H1 (cell line): ENCODE measurements around the gene ACAP2. TPM values are rescaled to one million over a fixed set of nuclear protein-coding genes. Genes with fewer than 3 reads are reported as not detected.

Experiments
- CTCF ChIA-PET: fragments of 300-600 bp; sonication (Branson Sonifier 250); formaldehyde crosslinking; loops from one replicate; lab custom pipeline; 2021; ENCODE audit not compliant: partially characterized antibody; lab: Charles Lee
- POLR2A ChIA-PET: fragments of 300-600 bp; sonication (Branson Sonifier 250); formaldehyde crosslinking; loops from one replicate; lab custom pipeline; 2021; ENCODE audit warnings: inconsistent platforms; ENCODE audit not compliant: partially characterized antibody; lab: Charles Lee
- DNase-seq, 2 experiments: peaks; one replicate each; pipeline versions ENCODE4 v3.0.0 to v3.0.0-alpha.2; 2010 to 2022; ENCODE audit warnings: low spot score in 2 of 2, low read depth in 1 of 2, mixed read lengths in 1 of 2
- FAIRE-seq: peaks from 2 replicates; lab custom pipeline; 2011; peaks lifted over from hg19 to GRCh38; lab: Jason Lieb, UNC
- H2AFZ ChIP-seq: 2 replicates; pipeline ENCODE4 v1.8.1; 2012; ENCODE audit warnings: low read length, inconsistent platforms
- H2AK5ac ChIP-seq: 2 replicates; pipeline ENCODE4 v1.6.1; 2013; ENCODE audit warnings: low read depth, low read length
- H2BK120ac ChIP-seq: replicated peaks from 2 replicates; pipeline ENCODE3; 2013; ENCODE audit warnings: low read depth, low read length, inconsistent platforms
- H2BK12ac ChIP-seq: 2 replicates; pipeline ENCODE4 v1.6.1; 2013; ENCODE audit warnings: low read depth, low read length
- H2BK15ac ChIP-seq: 2 replicates; pipeline ENCODE4 v1.6.1; 2013; ENCODE audit warnings: low read length
- H2BK20ac ChIP-seq: 2 replicates; pipeline ENCODE4 v1.6.1; 2013; ENCODE audit warnings: low read length
- H2BK5ac ChIP-seq: 2 replicates; pipeline ENCODE4 v1.6.1; 2013; ENCODE audit warnings: low read depth, low read length
- H3K14ac ChIP-seq: 2 replicates; pipeline ENCODE4 v1.6.1; 2013; ENCODE audit warnings: inconsistent platforms; ENCODE audit not compliant: insufficient read length
- H3K18ac ChIP-seq: 2 replicates; pipeline ENCODE4 v1.6.1; 2013; ENCODE audit warnings: low read length; ENCODE audit errors: extremely low read depth
- H3K23ac ChIP-seq: 2 replicates; pipeline ENCODE4 v1.6.1; 2013; ENCODE audit warnings: inconsistent platforms; ENCODE audit not compliant: insufficient read length
- H3K23me2 ChIP-seq: 2 replicates; pipeline ENCODE4 v1.6.1; 2013; ENCODE audit warnings: low read depth, low read length
- H3K27ac ChIP-seq: 2 replicates; pipeline ENCODE4 v1.6.1; 2011; ENCODE audit warnings: low read depth, low read length, inconsistent platforms
- H3K27me3 ChIP-seq, 4 experiments: replicated peaks in 1 of 4; 1 replicate in 1 of 4; 2 replicates in 3 of 4; pipeline versions ENCODE4 v1.6.1 to v1.8.1; 2011 to 2013; ENCODE audit warnings: low read length in 3 of 4, mild to moderate bottlenecking in 3 of 4, inconsistent platforms in 2 of 4, mixed read lengths in 2 of 4, moderate library complexity in 1 of 4; ENCODE audit not compliant: control insufficient read depth in 3 of 4, insufficient read depth in 3 of 4; ENCODE audit errors: extremely low read depth in 1 of 4
- H3K36me3 ChIP-seq, 4 experiments: 2 replicates each; pipeline versions ENCODE4 v1.6.1 to v1.8.1; 2011 to 2013; ENCODE audit warnings: mild to moderate bottlenecking in 4 of 4, low read length in 3 of 4, moderate library complexity in 2 of 4, control low read depth in 1 of 4, inconsistent platforms in 1 of 4; ENCODE audit not compliant: insufficient read depth in 4 of 4, control insufficient read depth in 2 of 4
- H3K4ac ChIP-seq: replicated peaks from 2 replicates; pipeline ENCODE3; 2013; ENCODE audit warnings: low read length, low read depth, mixed read lengths, inconsistent platforms; ENCODE audit not compliant: insufficient read length
- H3K4me1 ChIP-seq, 4 experiments: replicated peaks in 1 of 4; 1 replicate in 1 of 4; 2 replicates in 3 of 4; pipeline versions ENCODE4 v1.6.1 to v1.8.1; 2011 to 2013; ENCODE audit warnings: low read length in 3 of 4, inconsistent platforms in 2 of 4, mixed read lengths in 1 of 4; ENCODE audit not compliant: insufficient read depth in 4 of 4, control insufficient read depth in 3 of 4
- H3K4me2 ChIP-seq, 2 experiments: 2 replicates each; pipeline versions ENCODE4 v1.6.1 to v1.8.1; 2011 to 2013; ENCODE audit warnings: low read depth in 2 of 2, low read length in 2 of 2, control low read depth in 1 of 2, inconsistent platforms in 1 of 2, mild to moderate bottlenecking in 1 of 2; ENCODE audit not compliant: insufficient read depth in 1 of 2
- H3K4me3 ChIP-seq, 4 experiments: fragments of 200-600, 300-600 bp in 1 of 4; sonication (generic), shearing (Covaris generic), sonication (Bioruptor Twin) in 1 of 4; 2 replicates each; pipeline versions ENCODE4 v1.5.1 to v1.8.1; 2011 to 2016; ENCODE audit warnings: low read length in 4 of 4, low read depth in 3 of 4, control low read depth in 2 of 4, inconsistent platforms in 2 of 4, mild to moderate bottlenecking in 2 of 4, mixed read lengths in 1 of 4, moderate library complexity in 1 of 4; ENCODE audit not compliant: insufficient read depth in 2 of 4; ENCODE audit errors: extremely low read depth in 1 of 4
- H3K56ac ChIP-seq: replicated peaks from 2 replicates; pipeline ENCODE3; 2013; ENCODE audit warnings: low read depth, mild to moderate bottlenecking, mixed read lengths, low read length, inconsistent platforms; ENCODE audit not compliant: insufficient read length
- H3K79me1 ChIP-seq: 2 replicates; pipeline ENCODE4 v1.6.1; 2013; ENCODE audit warnings: low read depth, low read length, control low read depth
- H3K79me2 ChIP-seq, 2 experiments: 2 replicates each; pipeline versions ENCODE4 v1.6.1 to v1.8.1; 2012 to 2013; ENCODE audit warnings: low read length in 2 of 2, mild to moderate bottlenecking in 2 of 2, inconsistent platforms in 1 of 2; ENCODE audit not compliant: insufficient read depth in 2 of 2, control insufficient read depth in 1 of 2
- H3K9ac ChIP-seq, 4 experiments: replicated peaks in 1 of 4; 1 replicate in 1 of 4; 2 replicates in 3 of 4; pipeline versions ENCODE4 v1.6.1 to v1.8.1; 2011 to 2013; ENCODE audit warnings: low read depth in 3 of 4, low read length in 3 of 4, control low read depth in 2 of 4, mild to moderate bottlenecking in 2 of 4, moderate library complexity in 2 of 4, inconsistent platforms in 1 of 4; ENCODE audit errors: extremely low read depth in 1 of 4
- H3K9me3 ChIP-seq, 2 experiments: 2 replicates each; pipeline versions ENCODE4 v1.6.1 to v1.8.1; 2012 to 2013; ENCODE audit warnings: mild to moderate bottlenecking in 2 of 2, moderate library complexity in 2 of 2, control low read depth in 1 of 2, inconsistent platforms in 1 of 2, low read depth in 1 of 2, low read length in 1 of 2, mixed read lengths in 1 of 2; ENCODE audit not compliant: insufficient read depth in 2 of 2
- H4K20me1 ChIP-seq, 2 experiments: replicated peaks in 1 of 2; 2 replicates each; pipeline versions ENCODE3 to v1.8.1; 2011 to 2013; ENCODE audit warnings: inconsistent platforms in 2 of 2, low read length in 2 of 2, mild to moderate bottlenecking in 1 of 2; ENCODE audit not compliant: insufficient read depth in 2 of 2, control insufficient read depth in 1 of 2
- H4K5ac ChIP-seq: 2 replicates; pipeline ENCODE4 v1.6.1; 2013; ENCODE audit warnings: low read length, low read depth, mixed read lengths, inconsistent platforms; ENCODE audit not compliant: insufficient read length
- H4K8ac ChIP-seq: 2 replicates; pipeline ENCODE4 v1.8.0; 2013; ENCODE audit warnings: mild to moderate bottlenecking, moderate library complexity, low read length, inconsistent platforms; ENCODE audit not compliant: insufficient read depth; ENCODE audit errors: extremely low read depth
- H4K91ac ChIP-seq: replicated peaks from 2 replicates; pipeline ENCODE3; 2013; ENCODE audit warnings: low read length, mixed read lengths, inconsistent platforms; ENCODE audit not compliant: insufficient read length
- ASH2L ChIP-seq: fragments of 200-600, 300-600 bp; sonication (generic); IDR thresholded peaks from one replicate; pipeline ENCODE4 v1.7.1; 2017; ENCODE audit warnings: low read length
- ATF2 ChIP-seq: IDR thresholded peaks from 2 replicates; pipeline ENCODE4 v1.6.1; 2012; ENCODE audit warnings: low read length, inconsistent platforms
- BRCA1 ChIP-seq: IDR thresholded peaks from 2 replicates; pipeline ENCODE4 v1.6.1; 2012; ENCODE audit warnings: low read depth, low read length, improper control_type of control experiment
- CHD1 ChIP-seq: IDR thresholded peaks from 2 replicates; pipeline ENCODE4 v1.6.1; 2012; ENCODE audit warnings: low read depth, low read length, improper control_type of control experiment
- HDAC2 ChIP-seq, 2 experiments: fragments of 300-600 bp in 1 of 2; sonication (generic) in 1 of 2; IDR thresholded peaks; 2 replicates each; pipeline ENCODE4 v1.6.1; 2011 to 2012; ENCODE audit warnings: low read depth in 2 of 2, low read length in 2 of 2, mild to moderate bottlenecking in 2 of 2, moderate library complexity in 2 of 2, borderline replicate concordance in 1 of 2, inconsistent platforms in 1 of 2
- HDAC6 ChIP-seq: IDR thresholded peaks from one replicate; pipeline ENCODE4 v1.7.1; 2012; ENCODE audit warnings: low read depth, mild to moderate bottlenecking, inconsistent platforms, low read length, moderate library complexity
- RFX5 ChIP-seq: IDR thresholded peaks from 2 replicates; pipeline ENCODE4 v1.6.1; 2011; ENCODE audit warnings: low read depth, low read length, improper control_type of control experiment, borderline replicate concordance
- RNF2 ChIP-seq: fragments of 200-900, 300-1000 bp; sonication (generic); IDR thresholded peaks from 2 replicates; pipeline ENCODE4 v1.7.1; 2016; ENCODE audit warnings: borderline replicate concordance, low read depth, mild to moderate bottlenecking, antibody characterized with exemption, low read length; ENCODE audit not compliant: poor library complexity, severe bottlenecking; ENCODE audit errors: missing control alignments
- RXRA ChIP-seq: IDR thresholded peaks from 2 replicates; pipeline ENCODE4 v1.6.1; 2011; ENCODE audit warnings: low read depth, mild to moderate bottlenecking, low read length, moderate library complexity; ENCODE audit not compliant: insufficient read depth
- TAF1 ChIP-seq: IDR thresholded peaks from 2 replicates; pipeline ENCODE4 v1.6.1; 2011; ENCODE audit warnings: mild to moderate bottlenecking, low read depth, low read length
- TAF7 ChIP-seq: optimal IDR thresholded peaks from 2 replicates; pipeline ENCODE3; 2011; ENCODE audit warnings: low read depth, mild to moderate bottlenecking, inconsistent platforms, low read length, moderate library complexity, borderline replicate concordance
- ZNF274 ChIP-seq: IDR thresholded peaks from 2 replicates; pipeline ENCODE4 v1.7.0; 2012; ENCODE audit warnings: low read length, borderline replicate concordance; ENCODE audit errors: extremely low read depth
- WGBS, 2 experiments: shearing (Covaris generic) in 1 of 2; methylation state at CpG; one replicate each; pipeline versions ENCODE4 v1.1.6 to v1.1.7; 2013 to 2015; ENCODE audit warnings: low lambda C conversion rate in 2 of 2, mixed read lengths in 2 of 2, inconsistent platforms in 1 of 2, low coverage in 1 of 2, missing lambda C conversion rate in 1 of 2; ENCODE audit not compliant: insufficient replicate concordance in 2 of 2, insufficient coverage in 1 of 2, insufficient read length in 1 of 2; ENCODE audit errors: extremely low coverage in 1 of 2, missing lambda C conversion rate in 1 of 2; 5-methylcytosine and 5-hydroxymethylcytosine counted together
- polyA plus RNA-seq, 7 experiments: library from polyadenylated mRNA; depleted of rRNA in 3 of 7; stranded (reverse) in 5 of 7; unstranded in 2 of 7; fragments of >200 nt in 5 of 7; fragments of 200-250 nt in 2 of 7; gene quantifications; 1 replicate in 5 of 7; 2 replicates in 1 of 7; 4 replicates in 1 of 7; pipeline versions ENCODE4 v1.2.1 to v1.2.3, GENCODE V29; 2011 to 2013; ENCODE audit warnings: missing spikeins in 2 of 7, mixed read lengths in 2 of 7
- total RNA-seq: library from RNA; stranded (reverse); fragmentation: NEBNext Ultra II Directional; extraction: Animal tissue kit (Norgen Biotek cat#: 25700); gene quantifications from 2 replicates; pipeline ENCODE4 v1.2.1, GENCODE V29; 2021

The ACAP2 gene
- total and polyA plus RNA-seq, 2 of the 8 experiments (the other 6 are each of a cell fraction or from before 2014, with no cell fraction given), result 7.7 to 37.3 TPM

- FAIRE-seq, result no peak
- Histone ChIP-seq H3K23me2 (no peaks in the 10 kb centered on the region), H4K8ac (no peak overlapping the region), H3K27ac (no peak overlapping the region), H3K4ac (no peak overlapping the region), H2BK5ac (no peak overlapping the region), H3K27me3 (no peaks in the 10 kb centered on the region), H3K36me3 (peaks cover 0 to 18% (median 3%) of the 10 kb centered on the region in 4 experiments; a peak in 5 of 8 replicates), H3K4me3 (no peak overlapping the region), H3K79me2 (no peaks in the 10 kb centered on the region), H3K79me1 (no peaks in the 10 kb centered on the region), H3K4me1 (no peaks in the 10 kb centered on the region), H3K4me2 (no peak overlapping the region), H4K91ac (no peak overlapping the region), H4K5ac (no peak overlapping the region), H4K20me1 (no peaks in the 10 kb centered on the region), H2BK20ac (no peak overlapping the region), H3K9ac (no peak overlapping the region), H3K14ac (no peak overlapping the region), H2BK15ac (no peak overlapping the region), H3K18ac (no peak overlapping the region), H2BK12ac (no peak overlapping the region), H3K56ac (no peak overlapping the region), H3K23ac (no peak overlapping the region), H3K9me3 (peaks cover 12 to 15% of the 10 kb centered on the region in 2 experiments), H2AFZ (no peak overlapping the region), H2AK5ac (no peak overlapping the region), H2BK120ac (no peak overlapping the region)
- 89% methylated on average over 5 of the region's 5 CpGs; no CpG with 5 or more reads in 1 of the 2 experiments for WGBS, 2 experiments
- TF ChIP-seq BRCA1 (no peak), RFX5 (no peak), ATF2 (no peak), RNF2 (no peak), TAF7 (no peak), TAF1 (no peak), HDAC2 (IDR thresholded peaks at IDR 0.05; ENCODE audit: borderline replicate concordance in 1 of 2, low read depth in 2 of 2, low read length in 2 of 2) (no peak), ASH2L (no peak), ZNF274 (no peak), HDAC6 (no peak), RXRA (no peak), CHD1 (no peak)
- POLR2A ChIA-PET, result no interaction called here
- CTCF ChIA-PET, result no interaction called here
- no peak for DNase-seq
Measured at GRCh38 chr3:195319060-195319459, 123.8 kb downstream of the ACAP2 start.
